ENCODE measurements around the gene USH2A.
A peak's percentile ranks its signal among the peaks of the same experiment; 100 is the strongest.

The USH2A gene

DNA sequence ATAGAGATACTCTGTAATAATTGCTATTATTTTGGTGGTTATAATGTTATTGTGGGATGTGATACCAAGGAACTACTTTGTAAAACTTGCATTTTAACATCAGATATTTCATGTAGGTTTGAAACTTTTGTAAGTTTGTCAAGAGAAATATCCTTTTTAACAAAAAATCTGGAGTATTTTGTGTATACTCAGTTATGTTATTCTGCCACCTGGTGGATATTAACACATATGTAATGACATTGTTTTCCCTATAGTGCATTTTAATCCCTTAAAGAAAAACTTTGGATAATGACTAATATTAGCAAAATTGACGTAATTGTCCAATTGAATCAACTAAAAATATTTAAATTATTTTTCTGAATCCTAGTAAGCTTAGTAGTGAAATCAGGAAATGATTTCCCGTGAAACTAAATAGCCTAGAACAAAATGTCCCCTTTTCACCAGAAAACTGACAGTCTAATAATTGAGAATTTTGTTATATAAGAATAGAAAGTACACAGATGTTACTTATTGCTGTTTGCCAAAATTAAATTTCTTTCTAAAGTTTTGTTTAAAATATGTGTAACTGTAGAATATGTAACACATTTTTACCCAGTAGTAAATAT, 816.6 kb downstream of the USH2A start:
- in situ Hi-C loops (cut with MboI; ENCODE audit: low sequenced_read_pairs) = no loop called here
- peaks cover 5% of the 10 kb centered on the region; the same call in 1 of the 2 replicates for H3K4me1 ChIP-seq
- H3K36me3 ChIP-seq (replicated peaks) = peaks cover 30% of the 10 kb centered on the region
- H3K4me3 ChIP-seq = no peak overlapping the region
- peak in 1 of 2 experiments; percentile 28 for DNase-seq (ENCODE audit: low spot score in 2 of 2)
- no peaks in the 10 kb centered on the region for H3K9me3 ChIP-seq
- no peaks in the 10 kb centered on the region for H3K27me3 ChIP-seq (ENCODE audit: low read depth)

- in situ Hi-C loops (cut with MboI; ENCODE audit: low sequenced_read_pairs) = no loop called here
- DNase-seq (ENCODE audit: low spot score in 2 of 2) = no peak
- H3K36me3 ChIP-seq (replicated peaks) = peaks cover 29% of the 10 kb centered on the region
These were observed 817.2 kb downstream of the USH2A start for GRCh38 chr1:215606036-215606435.

DNA sequence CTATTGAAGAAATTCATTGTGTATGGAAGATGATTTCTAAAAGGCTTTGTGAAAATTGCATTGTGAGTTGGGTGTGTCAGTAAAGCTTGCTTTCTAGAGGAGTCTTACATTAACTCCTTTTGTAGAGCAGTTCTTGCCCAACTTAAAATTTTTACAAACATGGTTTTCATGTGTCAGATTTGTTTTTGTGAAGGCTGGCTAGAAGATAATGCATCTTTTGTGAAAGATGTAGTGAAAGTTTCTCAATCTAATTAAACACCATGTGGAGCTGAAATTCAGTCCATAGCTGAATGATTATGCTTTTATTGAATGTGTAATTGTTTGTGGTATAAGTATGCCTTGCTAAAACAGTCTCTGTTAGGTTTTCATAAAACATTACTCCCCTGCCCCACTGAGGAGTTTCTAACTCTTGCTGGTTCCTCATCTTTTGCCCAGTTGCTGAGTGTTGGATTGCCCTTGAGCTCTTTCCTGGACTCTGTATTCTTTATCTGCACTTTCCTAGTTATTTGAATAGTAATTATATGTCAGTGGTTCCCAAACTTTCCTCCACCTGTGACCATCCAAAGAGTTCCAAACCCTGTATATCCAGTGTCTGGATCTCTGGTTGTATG, 818.1 kb downstream of the USH2A start:
- in situ Hi-C loops (cut with MboI; ENCODE audit: low sequenced_read_pairs) = no loop called here
- no peak for DNase-seq (ENCODE audit: low spot score in 2 of 2)
- H3K27me3 ChIP-seq (ENCODE audit: low read depth) = no peaks in the 10 kb centered on the region
- no peak overlapping the region for H3K4me3 ChIP-seq
- peaks cover 5% of the 10 kb centered on the region; the same call in 1 of the 2 replicates for H3K4me1 ChIP-seq
- H3K9me3 ChIP-seq = no peaks in the 10 kb centered on the region
- peaks cover 22% of the 10 kb centered on the region for H3K36me3 ChIP-seq (replicated peaks)

More at GRCh38 chr1:215606036-215606435, 817.2 kb downstream of the USH2A start:
- H3K4me3 ChIP-seq = no peak overlapping the region
- no peaks in the 10 kb centered on the region for H3K9me3 ChIP-seq
- H3K4me1 ChIP-seq = peaks cover 5% of the 10 kb centered on the region; the same call in 1 of the 2 replicates
- no peaks in the 10 kb centered on the region for H3K27me3 ChIP-seq (ENCODE audit: low read depth)

DNA sequence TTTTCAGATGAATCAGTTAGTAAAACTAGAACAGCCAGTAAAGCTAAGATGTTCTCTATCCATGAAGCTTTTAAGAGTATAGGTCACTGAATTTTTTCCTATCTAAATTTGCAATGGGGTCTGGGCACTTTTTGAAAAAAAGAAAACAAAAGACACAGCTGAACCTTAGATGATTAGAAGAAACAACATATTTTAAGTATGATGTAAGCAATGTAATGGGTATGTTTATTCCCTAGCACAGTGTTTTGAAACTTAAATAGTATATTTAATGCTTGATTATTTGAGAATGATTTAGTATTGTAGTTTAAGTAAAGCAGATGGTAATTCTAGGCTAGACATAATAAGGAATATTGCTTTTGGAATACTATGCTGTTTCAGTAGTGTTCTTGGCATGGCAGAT, 819.9 kb downstream of the USH2A start:
- in situ Hi-C loops (cut with MboI; ENCODE audit: low sequenced_read_pairs) = no loop called here
- Histone ChIP-seq H3K27me3 (ENCODE audit: low read depth) (no peaks in the 10 kb centered on the region), H3K4me3 (no peak overlapping the region), H3K9me3 (no peaks in the 10 kb centered on the region), H3K36me3 (replicated peaks) (peaks cover 13% of the 10 kb centered on the region), H3K4me1 (peaks cover 7% of the 10 kb centered on the region; the same call in 1 of the 2 replicates)
- no peak for DNase-seq (ENCODE audit: low spot score in 2 of 2)

DNA sequence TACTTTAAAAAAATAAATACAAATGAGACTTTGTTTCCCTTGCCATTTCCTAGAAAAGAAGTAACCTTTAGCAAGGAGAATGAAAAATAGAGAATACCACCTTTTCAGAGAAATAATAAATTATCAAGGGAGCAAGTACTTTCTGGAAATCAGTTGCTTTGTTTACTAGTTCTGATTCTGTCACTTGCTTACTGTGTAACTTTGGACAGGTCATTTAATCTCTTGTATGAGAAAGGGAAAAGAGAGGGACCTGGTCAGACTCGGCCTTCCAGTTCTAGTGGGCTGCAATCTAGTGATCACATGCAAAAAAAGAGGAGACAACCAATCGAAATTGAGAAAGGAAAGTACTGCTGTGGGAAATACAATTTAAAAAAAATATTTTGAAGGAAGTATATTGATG, 822.0 kb downstream of the USH2A start:
- Histone ChIP-seq H3K4me3 (no peak overlapping the region), H3K36me3 (replicated peaks) (peaks cover 26% of the 10 kb centered on the region), H3K9me3 (no peaks in the 10 kb centered on the region), H3K27me3 (ENCODE audit: low read depth) (no peaks in the 10 kb centered on the region), H3K4me1 (peaks cover 7% of the 10 kb centered on the region; the same call in 1 of the 2 replicates)
- in situ Hi-C loops (cut with MboI; ENCODE audit: low sequenced_read_pairs) = no loop called here
- DNase-seq (ENCODE audit: low spot score in 2 of 2) = no peak

DNA sequence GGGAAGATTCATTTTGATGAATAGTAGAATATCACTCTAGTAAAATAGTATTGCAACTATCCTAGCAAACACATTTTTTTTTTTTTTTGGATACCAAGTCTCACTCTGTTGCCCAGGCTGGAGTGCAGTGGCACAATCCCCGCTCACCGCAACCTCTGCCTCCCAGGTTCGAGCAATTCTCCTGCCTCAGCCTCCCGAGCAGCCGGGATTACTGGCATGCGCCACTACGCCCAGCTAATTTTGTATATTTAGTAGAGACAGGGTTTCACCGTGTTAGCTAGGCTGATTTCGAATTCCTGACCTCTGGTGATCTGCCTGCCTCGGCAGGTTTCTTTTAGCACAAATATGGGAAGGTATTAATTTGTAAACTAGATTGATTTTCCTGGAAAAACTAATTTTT, 822.4 kb downstream of the USH2A start:
- in situ Hi-C loops (cut with MboI; ENCODE audit: low sequenced_read_pairs) = no loop called here
- peaks cover 7% of the 10 kb centered on the region; the same call in 1 of the 2 replicates for H3K4me1 ChIP-seq
- H3K27me3 ChIP-seq (ENCODE audit: low read depth) = no peaks in the 10 kb centered on the region
- H3K9me3 ChIP-seq = no peaks in the 10 kb centered on the region
- no peak overlapping the region for H3K4me3 ChIP-seq
- DNase-seq (ENCODE audit: low spot score in 2 of 2) = no peak
- H3K36me3 ChIP-seq (replicated peaks) = peaks cover 29% of the 10 kb centered on the region

DNA sequence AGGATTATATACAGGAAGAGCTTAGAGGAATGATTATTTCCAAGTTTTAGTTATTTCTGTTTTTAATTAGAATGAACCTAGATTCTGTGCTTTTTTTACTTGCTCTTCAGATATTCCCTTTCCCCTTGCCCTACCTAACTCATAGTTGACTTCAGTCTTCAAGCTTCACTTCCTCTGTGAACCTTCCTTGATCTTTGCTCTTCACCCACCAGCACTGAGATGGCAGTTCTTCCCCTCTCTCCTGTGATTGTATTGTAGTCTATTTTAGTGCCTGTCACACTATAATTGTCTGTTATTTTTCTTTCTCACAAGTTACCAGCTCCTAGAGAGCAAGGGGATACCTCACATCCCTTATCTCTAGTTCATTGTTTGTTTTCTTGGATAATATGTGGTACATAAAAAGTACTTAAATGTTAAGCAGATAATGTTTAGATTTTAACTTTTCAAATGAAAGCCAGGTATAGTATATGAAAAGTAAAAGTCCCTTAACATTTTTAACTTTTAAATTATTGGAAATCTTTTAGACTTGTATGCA, 822.9 kb downstream of the USH2A start:
- in situ Hi-C loops (cut with MboI; ENCODE audit: low sequenced_read_pairs) = no loop called here
- H3K4me3 ChIP-seq = no peak overlapping the region
- H3K4me1 ChIP-seq = peaks cover 5% of the 10 kb centered on the region; the same call in 1 of the 2 replicates
- peaks cover 26% of the 10 kb centered on the region for H3K36me3 ChIP-seq (replicated peaks)
- H3K9me3 ChIP-seq = no peaks in the 10 kb centered on the region
- DNase-seq (ENCODE audit: low spot score in 2 of 2) = no peak
- no peaks in the 10 kb centered on the region for H3K27me3 ChIP-seq (ENCODE audit: low read depth)

GRCh38 chr1:215599418-215600074, 823.7 kb downstream of the USH2A start:
- Histone ChIP-seq H3K4me1 (peaks cover 2% of the 10 kb centered on the region; the same call in 1 of the 2 replicates), H3K9me3 (no peaks in the 10 kb centered on the region), H3K4me3 (no peak overlapping the region), H3K27me3 (ENCODE audit: low read depth) (no peaks in the 10 kb centered on the region), H3K36me3 (replicated peaks) (peaks cover 30% of the 10 kb centered on the region)
- in situ Hi-C loops (cut with MboI; ENCODE audit: low sequenced_read_pairs) = no loop called here
- DNase-seq (ENCODE audit: low spot score in 2 of 2) = no peak

DNA sequence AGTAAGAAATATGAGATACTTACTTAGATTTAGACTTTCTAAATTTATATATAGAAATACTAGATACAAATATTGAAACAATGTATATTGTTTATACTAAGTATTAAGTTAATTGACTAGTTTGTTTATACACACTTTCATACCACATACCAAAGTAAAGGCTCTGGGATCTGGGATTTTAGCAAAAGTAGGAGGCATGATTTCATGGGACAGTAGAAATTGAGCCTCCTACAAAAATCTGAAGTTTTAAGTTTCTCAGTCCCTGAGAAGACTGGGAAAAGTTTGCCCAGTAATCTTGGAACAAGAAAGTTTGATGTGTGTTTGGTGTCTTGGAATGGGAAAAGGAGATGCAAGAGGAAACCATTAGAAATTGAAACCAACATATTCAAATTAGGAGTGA, 825.3 kb downstream of the USH2A start:
- Histone ChIP-seq H3K4me3 (no peak overlapping the region), H3K27me3 (ENCODE audit: low read depth) (no peaks in the 10 kb centered on the region), H3K9me3 (no peaks in the 10 kb centered on the region), H3K4me1 (0 out of 2 replicates have a peak, but pooled peaks cover 2% of the 10 kb centered on the region), H3K36me3 (replicated peaks) (peaks cover 29% of the 10 kb centered on the region)
- no peak for DNase-seq (ENCODE audit: low spot score in 2 of 2)
- in situ Hi-C loops (cut with MboI; ENCODE audit: low sequenced_read_pairs) = no loop called here

DNA sequence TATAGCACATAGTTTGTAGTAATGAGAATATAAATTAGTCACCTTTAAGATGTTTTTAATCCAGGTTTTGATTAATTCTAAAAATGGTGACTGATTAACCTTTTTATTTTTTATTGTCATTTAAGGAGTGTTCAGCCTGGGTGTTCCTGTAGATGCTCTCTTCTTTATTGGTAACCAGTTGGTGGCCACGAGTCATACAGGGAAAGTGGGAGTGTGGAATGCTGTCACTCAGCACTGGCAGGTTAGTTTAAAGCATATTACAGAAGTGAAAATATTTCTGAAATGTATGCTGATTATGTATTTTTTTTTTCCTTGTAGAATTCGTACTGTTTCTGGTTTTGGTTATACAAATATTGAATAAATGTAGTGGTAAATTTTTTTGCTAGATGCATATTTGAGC, 828.0 kb downstream of the USH2A start:
- H3K27me3 ChIP-seq (ENCODE audit: low read depth) = no peaks in the 10 kb centered on the region
- no peak for DNase-seq (ENCODE audit: low spot score in 2 of 2)
- no peaks in the 10 kb centered on the region for H3K9me3 ChIP-seq
- in situ Hi-C loops (cut with MboI; ENCODE audit: low sequenced_read_pairs) = no loop called here
- no peak overlapping the region for H3K4me3 ChIP-seq
- 0 out of 2 replicates have a peak, but pooled peaks cover 2% of the 10 kb centered on the region for H3K4me1 ChIP-seq
- peaks cover 35% of the 10 kb centered on the region for H3K36me3 ChIP-seq (replicated peaks)

- Histone ChIP-seq H3K4me1 (0 out of 2 replicates have a peak, but pooled peaks cover 2% of the 10 kb centered on the region), H3K36me3 (replicated peaks) (peaks cover 41% of the 10 kb centered on the region), H3K27me3 (ENCODE audit: low read depth) (no peaks in the 10 kb centered on the region), H3K4me3 (no peak overlapping the region), H3K9me3 (no peaks in the 10 kb centered on the region)
- no peak for DNase-seq (ENCODE audit: low spot score in 2 of 2)
- in situ Hi-C loops (cut with MboI; ENCODE audit: low sequenced_read_pairs) = no loop called here
These were observed 828.6 kb downstream of the USH2A start for GRCh38 chr1:215594640-215595039.

- no peaks in the 10 kb centered on the region for H3K4me1 ChIP-seq
- DNase-seq (ENCODE audit: low spot score in 2 of 2) = no peak
- in situ Hi-C loops (cut with MboI; ENCODE audit: low sequenced_read_pairs) = no loop called here
- H3K36me3 ChIP-seq (replicated peaks) = peaks cover 44% of the 10 kb centered on the region
- H3K4me3 ChIP-seq = no peak overlapping the region
- no peaks in the 10 kb centered on the region for H3K9me3 ChIP-seq
- no peaks in the 10 kb centered on the region for H3K27me3 ChIP-seq (ENCODE audit: low read depth)
These were observed 832.3 kb downstream of the USH2A start for GRCh38 chr1:215590779-215591491.

DNA sequence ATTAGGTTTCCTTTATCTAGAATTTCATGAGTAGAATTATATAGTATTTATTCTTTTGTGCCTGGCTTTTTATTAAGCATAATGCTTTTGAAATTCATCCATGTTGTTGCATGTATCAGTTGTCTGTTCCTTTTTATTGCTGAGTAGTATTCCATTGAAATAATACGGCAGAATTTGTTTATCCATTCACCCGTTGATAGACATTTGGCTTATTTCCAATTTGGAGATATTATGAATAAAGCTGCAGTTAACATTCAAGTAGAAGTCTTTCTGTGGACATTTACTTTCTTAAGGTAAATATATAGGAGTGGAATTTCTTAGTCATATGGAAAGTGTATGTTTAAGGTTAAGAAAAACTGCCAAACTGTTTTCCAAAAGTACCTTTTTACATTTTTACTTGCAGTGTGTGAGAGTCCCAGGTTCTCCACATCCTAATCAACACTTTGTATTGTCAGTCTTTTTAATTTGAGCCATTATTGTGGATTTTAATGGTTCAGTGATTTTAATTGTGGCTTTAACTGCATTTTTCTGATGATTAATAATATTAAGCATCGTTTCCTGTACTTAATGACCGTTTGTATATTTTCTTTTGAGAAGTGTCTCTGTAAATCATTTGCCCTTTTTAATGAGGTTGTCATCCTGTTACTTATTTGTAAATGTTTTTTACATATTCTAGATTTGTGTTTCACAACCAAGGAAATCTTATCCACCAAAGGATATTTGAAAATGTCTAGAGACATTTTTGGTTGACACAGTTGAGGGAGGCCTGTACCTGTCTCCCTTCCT, 833.4 kb downstream of the USH2A start:
- Histone ChIP-seq H3K9me3 (no peaks in the 10 kb centered on the region), H3K36me3 (replicated peaks) (peaks cover 38% of the 10 kb centered on the region), H3K4me1 (no peaks in the 10 kb centered on the region), H3K4me3 (no peak overlapping the region), H3K27me3 (ENCODE audit: low read depth) (no peaks in the 10 kb centered on the region)
- in situ Hi-C loops (cut with MboI; ENCODE audit: low sequenced_read_pairs) = no loop called here
- no peak for DNase-seq (ENCODE audit: low spot score in 2 of 2)

All from HAP-1 (cell line).